ENCODE measurements around the gene ASCC1. TPM values are rescaled to one million over a fixed set of nuclear protein-coding genes. Genes with fewer than 3 reads are reported as not detected.

ASCC1 gene
- total and polyA plus RNA-seq, 8 donors = 4.3 to 142 (median 13.6) TPM

DNA sequence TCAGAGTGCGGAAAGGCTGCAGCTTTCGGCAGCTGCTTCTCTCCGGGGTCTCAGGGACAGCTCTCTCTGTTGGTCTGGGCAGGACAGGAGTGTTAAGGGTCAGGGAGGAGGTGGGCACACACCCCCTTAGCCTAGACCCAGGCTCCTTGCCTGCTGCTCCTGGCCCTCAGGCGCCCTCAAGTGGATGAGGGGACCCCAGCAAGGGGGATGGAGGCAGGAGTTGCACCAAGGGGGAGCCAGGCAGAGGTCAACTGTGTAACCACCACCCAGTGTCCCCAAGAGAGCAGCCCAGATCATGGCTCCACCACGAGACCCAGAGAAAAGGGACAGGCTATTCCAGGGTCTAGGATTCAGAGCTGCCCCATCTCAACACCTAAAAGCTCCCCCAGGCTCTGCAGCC, 154.6 kb downstream of the ASCC1 start:
- no peak overlapping the region for H3K27ac ChIP-seq
- TF ChIP-seq POLR2AphosphoS5 (IDR thresholded peaks at IDR 0.05) (no peak), EP300 (IDR thresholded peaks at IDR 0.05) (no peak)
- H3K36me3 ChIP-seq = peaks cover 0 to 4% (median 0%) of the 10 kb centered on the region in 4 donors
- DNase-seq = no peak
- peaks cover 0 to 9% (median 8%) of the 10 kb centered on the region in 4 donors for H3K4me1 ChIP-seq
- 57 to 90% (median 88%) methylated on average over 1 to 5 of the region's 5 CpGs for WGBS, 5 donors
- H3K27me3 ChIP-seq = no peaks in the 10 kb centered on the region
- no peak overlapping the region for H3K4me3 ChIP-seq
- H3K9me3 ChIP-seq = no peaks in the 10 kb centered on the region
- intact Hi-C loops (cut with DNase I; ENCODE audit: low total_unique reads) = no loop called here

DNA sequence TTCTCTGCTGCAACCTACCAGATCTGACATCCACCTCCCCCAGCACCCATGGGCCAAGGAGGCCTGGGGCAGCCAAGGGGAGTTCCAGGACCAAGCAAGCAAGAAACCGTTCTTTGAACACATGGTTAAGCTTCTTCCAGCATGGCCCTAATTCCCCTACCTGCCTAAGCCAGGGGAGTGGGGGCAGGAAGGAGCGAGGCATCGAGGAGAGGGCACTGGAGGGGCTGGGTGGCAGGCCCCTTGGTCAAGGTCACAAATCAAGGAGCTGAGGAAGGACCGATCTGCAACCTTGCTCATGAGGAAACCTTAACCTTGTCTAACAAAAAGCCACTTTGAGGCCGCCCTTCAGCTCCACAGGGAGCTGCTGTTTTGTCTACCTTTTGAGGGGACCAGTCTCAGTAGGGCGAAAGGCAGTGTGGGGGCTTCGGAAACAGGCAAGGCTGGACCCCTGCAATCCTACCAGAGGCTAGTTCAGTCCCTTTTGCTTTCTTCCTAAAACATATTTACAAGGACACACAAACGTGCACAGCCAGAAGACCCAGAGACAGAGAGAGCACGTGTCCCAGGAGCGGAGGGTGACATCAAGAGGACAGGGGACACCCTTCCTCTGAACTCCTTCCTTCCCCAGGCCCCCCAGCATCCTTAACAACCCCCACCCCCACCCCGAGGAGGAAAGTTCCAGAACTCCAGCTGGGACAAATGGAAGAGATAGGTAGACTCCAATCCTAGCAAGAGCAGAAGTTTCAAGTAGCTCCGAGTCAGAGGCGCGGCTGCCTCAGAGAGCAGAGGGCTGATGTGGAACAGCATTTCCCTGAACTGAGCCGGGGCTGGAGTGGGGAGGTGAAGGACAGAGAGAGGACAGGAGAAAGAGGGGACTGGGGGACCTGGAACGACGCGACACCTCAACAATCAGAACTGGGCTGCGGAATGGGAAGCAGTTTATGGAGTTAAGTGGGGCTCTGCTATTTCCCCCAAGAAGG, 155.9 kb downstream of the ASCC1 start:
- DNase-seq = no peak
- Histone ChIP-seq H3K36me3 (peaks cover 0 to 4% (median 0%) of the 10 kb centered on the region in 4 donors), H3K4me3 (no peak overlapping the region), H3K27ac (no peak overlapping the region), H3K27me3 (no peaks in the 10 kb centered on the region), H3K4me1 (peaks cover 0 to 9% (median 8%) of the 10 kb centered on the region in 4 donors), H3K9me3 (no peaks in the 10 kb centered on the region)
- 78 to 83% (median 81%) methylated on average over 19 of the region's 19 CpGs for WGBS, 5 donors
- TF ChIP-seq EP300 (IDR thresholded peaks at IDR 0.05) = no peak
- TF ChIP-seq POLR2A (IDR thresholded peaks at IDR 0.05) = no peak
- TF ChIP-seq POLR2AphosphoS5 (IDR thresholded peaks at IDR 0.05) = no peak
- no peak for TF ChIP-seq CTCF (IDR thresholded peaks at IDR 0.05)
- intact Hi-C loops (cut with DNase I; ENCODE audit: low total_unique reads) = no loop called here

GRCh38 chr10:72058989-72059842, 156.9 kb downstream of the ASCC1 start:
- no peak overlapping the region for H3K4me3 ChIP-seq
- TF ChIP-seq POLR2AphosphoS5 (IDR thresholded peaks at IDR 0.05) (no peak), CTCF (IDR thresholded peaks at IDR 0.05) (no peak), POLR2A (IDR thresholded peaks at IDR 0.05) (no peak), EP300 (IDR thresholded peaks at IDR 0.05) (no peak)
- H3K27ac ChIP-seq = no peak overlapping the region
- intact Hi-C loops (cut with DNase I; ENCODE audit: low total_unique reads) = no loop called here
- H3K4me1 ChIP-seq = peaks cover 0 to 9% (median 8%) of the 10 kb centered on the region in 4 donors
- no peak for DNase-seq
- no peaks in the 10 kb centered on the region for H3K9me3 ChIP-seq
- H3K27me3 ChIP-seq = no peaks in the 10 kb centered on the region
- WGBS, 5 donors = 60 to 75% (median 71%) methylated on average over 21 of the region's 21 CpGs
- peaks cover 0 to 3% (median 0%) of the 10 kb centered on the region in 4 donors for H3K36me3 ChIP-seq

DNA sequence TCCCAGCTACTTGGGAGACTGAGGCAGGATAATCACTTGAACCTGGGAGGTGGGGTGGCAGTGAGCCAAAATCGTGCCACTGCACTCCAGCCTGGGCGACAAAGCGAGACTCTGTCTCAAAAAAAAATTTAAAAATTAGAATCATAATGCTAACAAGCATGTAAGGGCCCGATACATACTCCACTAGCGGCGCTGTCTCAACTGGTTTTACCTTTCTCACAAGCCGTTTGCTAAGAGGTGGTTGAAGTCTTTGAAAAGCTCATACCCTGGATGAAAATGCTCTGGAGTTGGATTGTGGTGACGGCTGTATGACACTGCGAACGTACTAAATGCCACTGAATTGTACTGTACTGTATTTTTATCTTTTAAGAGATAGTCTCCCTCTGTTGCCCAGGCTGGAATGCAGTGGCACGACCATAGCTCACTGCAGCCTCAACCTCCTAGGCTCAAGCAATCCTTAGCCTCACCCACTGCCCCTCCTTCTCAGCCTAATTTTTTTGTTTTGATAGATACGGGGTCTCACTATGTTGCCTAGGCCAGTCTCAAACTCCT, 157.7 kb downstream of the ASCC1 start:
- no peak for TF ChIP-seq EP300 (IDR thresholded peaks at IDR 0.05)
- TF ChIP-seq POLR2AphosphoS5 (IDR thresholded peaks at IDR 0.05) = no peak
- TF ChIP-seq POLR2A (IDR thresholded peaks at IDR 0.05) = no peak
- no peak for TF ChIP-seq CTCF (IDR thresholded peaks at IDR 0.05)
- WGBS, 5 donors = 78 to 88% (median 86%) methylated on average over 12 of the region's 12 CpGs
- intact Hi-C loops (cut with DNase I; ENCODE audit: low total_unique reads) = no loop called here
- Histone ChIP-seq H3K36me3 (no peaks in the 10 kb centered on the region), H3K27me3 (no peaks in the 10 kb centered on the region), H3K27ac (no peak overlapping the region), H3K4me3 (no peak overlapping the region), H3K9me3 (no peaks in the 10 kb centered on the region), H3K4me1 (peaks cover 0 to 9% (median 8%) of the 10 kb centered on the region in 4 donors)
- no peak for DNase-seq

All from stomach (tissue), 9 donors.